Testis (tissue), 3 donors: ENCODE results near the gene MTCL1. TPM values are rescaled to one million over a fixed set of nuclear protein-coding genes. Genes with fewer than 3 reads are reported as not detected.
"Not testable (repeated sequence)": the region's sequence is repeated elsewhere in the genome, so short reads cannot be mapped to it uniquely, and the experiment has no call there.

Experiments
- DNase-seq: peaks from one replicate; pipeline ENCODE4 v3.0.0-alpha.2; 2019
- H3K27ac ChIP-seq, 2 donors: fragments of 200-600 bp; sonication (generic); one replicate each; pipeline ENCODE4 v1.5.1; 2019
- H3K27me3 ChIP-seq: fragments of 200-600 bp; sonication (generic); one replicate; pipeline ENCODE4 v1.5.1; 2019
- H3K36me3 ChIP-seq: fragments of 200-600 bp; sonication (generic); one replicate; pipeline ENCODE4 v1.5.1; 2017; ENCODE audit warnings: low read depth; ENCODE audit errors: missing control alignments
- H3K4me1 ChIP-seq: fragments of 200-600 bp; sonication (generic); one replicate; pipeline ENCODE4 v1.5.1; 2019
- H3K4me3 ChIP-seq, 2 donors: fragments of 200-600 bp; sonication (generic); one replicate each; pipeline ENCODE4 v1.5.1; 2017 to 2019
- H3K9me3 ChIP-seq: fragments of 200-600 bp; sonication (generic); one replicate; pipeline ENCODE4 v1.5.1; 2017
- POLR2A ChIP-seq: fragments of 450-650 bp; IDR thresholded peaks from one replicate; pipeline ENCODE4 v1.6.1; 2017; ENCODE audit warnings: antibody characterized with exemption, mild to moderate bottlenecking, moderate library complexity
- WGBS, 2 donors: methylation state at CpG; one replicate each; pipeline ENCODE4 v1.1.5; 2018; 5-methylcytosine and 5-hydroxymethylcytosine counted together
- intact Hi-C: fragments of 100-400 bp; cut with DNase I; formaldehyde crosslinking; loops from one replicate; pipeline ENCODE4 v1.15.1; 2023; ENCODE audit warnings: low total_unique reads
- polyA plus RNA-seq: library from polyadenylated mRNA; stranded (reverse); fragments of 350-450 nt; fragmentation: Illumina TruSeq; extraction: RNeasy Lipid Tissue Mini Kit (QIAGEN cat#74804); gene quantifications from one replicate; pipeline ENCODE4 v1.2.3, GENCODE V29; 2014; ENCODE audit warnings: low read depth, low replicate concordance; ENCODE audit not compliant: insufficient read depth
- total RNA-seq, 2 donors: library from RNA; depleted of rRNA; stranded (reverse); fragments of >200 nt; gene quantifications; one replicate each; pipeline ENCODE4 v1.2.3, GENCODE V29; 2016
- TF ChIP-seq, protein P1 (sequence below), 3 experiments: fragments of 450-650 bp in 2 of 3; fragments of 200-600 bp in 1 of 3; sonication (generic) in 1 of 3; IDR thresholded peaks; one replicate each; pipeline ENCODE4 v1.5.1; 2016 to 2019; ENCODE audit warnings: antibody characterized with exemption in 3 of 3, mild to moderate bottlenecking in 2 of 3, moderate library complexity in 1 of 3

The MTCL1 gene
- total and polyA plus RNA-seq, 3 donors from 2014 or later: 27.5 to 139 (median 95.8) TPM

- TF ChIP-seq POLR2A: no peak
- TF ChIP-seq, protein P1, sequence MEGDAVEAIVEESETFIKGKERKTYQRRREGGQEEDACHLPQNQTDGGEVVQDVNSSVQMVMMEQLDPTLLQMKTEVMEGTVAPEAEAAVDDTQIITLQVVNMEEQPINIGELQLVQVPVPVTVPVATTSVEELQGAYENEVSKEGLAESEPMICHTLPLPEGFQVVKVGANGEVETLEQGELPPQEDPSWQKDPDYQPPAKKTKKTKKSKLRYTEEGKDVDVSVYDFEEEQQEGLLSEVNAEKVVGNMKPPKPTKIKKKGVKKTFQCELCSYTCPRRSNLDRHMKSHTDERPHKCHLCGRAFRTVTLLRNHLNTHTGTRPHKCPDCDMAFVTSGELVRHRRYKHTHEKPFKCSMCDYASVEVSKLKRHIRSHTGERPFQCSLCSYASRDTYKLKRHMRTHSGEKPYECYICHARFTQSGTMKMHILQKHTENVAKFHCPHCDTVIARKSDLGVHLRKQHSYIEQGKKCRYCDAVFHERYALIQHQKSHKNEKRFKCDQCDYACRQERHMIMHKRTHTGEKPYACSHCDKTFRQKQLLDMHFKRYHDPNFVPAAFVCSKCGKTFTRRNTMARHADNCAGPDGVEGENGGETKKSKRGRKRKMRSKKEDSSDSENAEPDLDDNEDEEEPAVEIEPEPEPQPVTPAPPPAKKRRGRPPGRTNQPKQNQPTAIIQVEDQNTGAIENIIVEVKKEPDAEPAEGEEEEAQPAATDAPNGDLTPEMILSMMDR (IDR thresholded peaks at IDR 0.05): no peak
- H3K36me3 ChIP-seq: no peaks in the 10 kb centered on the region
- H3K4me3 ChIP-seq: no peak overlapping the region
- WGBS, 2 donors: 89 to 95% methylated on average over 2 of the region's 2 CpGs
- H3K4me1 ChIP-seq: no peaks in the 10 kb centered on the region
- H3K27ac ChIP-seq: no peak overlapping the region
- DNase-seq: no peak
- intact Hi-C loops: no loop called here
- H3K27me3 ChIP-seq: no peaks in the 10 kb centered on the region
- no peaks in the 10 kb centered on the region for H3K9me3 ChIP-seq
Measured at GRCh38 chr18:8760984-8761383, 55.6 kb downstream of the MTCL1 start.

DNA sequence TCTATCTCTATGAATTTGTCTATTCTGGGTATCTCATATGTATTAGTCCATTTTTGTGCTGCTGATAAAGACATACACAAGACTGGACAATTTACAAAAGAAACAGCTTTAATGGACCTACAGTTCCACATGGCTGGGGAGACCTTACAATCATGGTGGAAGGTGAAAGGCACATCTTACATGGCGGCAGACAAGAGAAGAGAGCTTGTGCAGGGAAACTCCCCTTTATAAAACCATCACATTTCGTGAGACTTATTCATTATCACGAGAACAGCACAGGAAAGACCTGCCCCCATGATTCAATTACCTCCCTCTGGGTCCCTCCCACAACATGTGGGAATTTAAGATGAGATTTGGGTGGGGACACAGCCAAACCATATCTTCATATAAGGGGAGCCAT, 56.2 kb downstream of the MTCL1 start:
- intact Hi-C loops, H3K27me3 ChIP-seq, H3K36me3 ChIP-seq, H3K4me1 ChIP-seq, H3K4me3 ChIP-seq, H3K27ac ChIP-seq, H3K9me3 ChIP-seq, DNase-seq: not testable (repeated sequence)
- WGBS, 2 donors: 92 to 95% methylated on average over 3 of the region's 3 CpGs

GRCh38 chr18:8762968-8763367, 57.6 kb downstream of the MTCL1 start:
- intact Hi-C loops: no loop called here
- Histone ChIP-seq H3K27ac (no peak overlapping the region), H3K27me3 (no peaks in the 10 kb centered on the region), H3K9me3 (no peaks in the 10 kb centered on the region), H3K4me1 (no peaks in the 10 kb centered on the region), H3K36me3 (no peaks in the 10 kb centered on the region), H3K4me3 (no peak overlapping the region)
- DNase-seq: peak; percentile 8
- 90 to 92% methylated on average over 4 to 5 of the region's 5 CpGs for WGBS, 2 donors
- TF ChIP-seq, protein P1 (IDR thresholded peaks at IDR 0.05): no peak
- no peak for TF ChIP-seq POLR2A

DNA sequence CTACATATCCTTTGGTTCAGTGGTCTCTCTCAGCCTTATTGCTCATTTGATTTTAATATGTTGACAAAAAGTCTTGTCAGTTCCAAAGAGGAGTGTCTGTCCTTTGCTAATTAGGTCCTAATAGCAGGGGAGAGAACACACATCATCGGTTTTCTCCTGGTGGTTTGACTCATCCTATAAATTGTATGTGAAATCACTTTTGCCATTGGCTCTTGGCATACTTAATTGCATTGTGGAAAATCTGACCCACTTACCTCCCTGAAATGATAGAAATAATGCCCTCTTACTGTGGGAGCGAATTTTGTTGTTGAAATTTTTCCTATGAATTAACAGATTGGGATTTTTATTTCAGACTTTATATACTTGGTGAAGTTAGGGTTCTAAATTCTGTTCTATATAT, 58.3 kb downstream of the MTCL1 start:
- no peak for DNase-seq
- Histone ChIP-seq H3K9me3 (no peaks in the 10 kb centered on the region), H3K4me3 (no peak overlapping the region), H3K27me3 (no peaks in the 10 kb centered on the region), H3K4me1 (no peaks in the 10 kb centered on the region), H3K27ac (no peak overlapping the region), H3K36me3 (no peaks in the 10 kb centered on the region)
- intact Hi-C loops: no loop called here
- 64 to 74% methylated on average over 2 of the region's 2 CpGs for WGBS, 2 donors
- no peak for TF ChIP-seq POLR2A
- TF ChIP-seq, protein P1 (IDR thresholded peaks at IDR 0.05): no peak

- H3K4me3 ChIP-seq: no peak overlapping the region
- H3K27me3 ChIP-seq: no peaks in the 10 kb centered on the region
- WGBS, 2 donors: 78 to 79% methylated on average over 10 to 11 of the region's 11 CpGs
- DNase-seq: peak; percentile 18
- peaks cover 4% of the 10 kb centered on the region for H3K4me1 ChIP-seq
- no peaks in the 10 kb centered on the region for H3K9me3 ChIP-seq
- no peaks in the 10 kb centered on the region for H3K36me3 ChIP-seq
- intact Hi-C loops: no loop called here
- no peak for TF ChIP-seq POLR2A
- TF ChIP-seq, protein P1 (IDR thresholded peaks at IDR 0.05): no peak
- H3K27ac ChIP-seq: no peak overlapping the region
Measured at GRCh38 chr18:8765783-8766463, 60.6 kb downstream of the MTCL1 start.
